Mammary epithelial cell (primary cell): Measurements from ENCODE around the gene SRGAP1.

Source experiments
- EZH2 ChIP-seq: IDR thresholded peaks from 2 replicates; pipeline ENCODE4 v1.6.1; 2012; ENCODE audit warnings: low read length, inconsistent platforms, borderline replicate concordance
- TF ChIP-seq, protein P1 (sequence below), 2 donors: IDR thresholded peaks in 1 of 2; conservative IDR thresholded peaks in 1 of 2; 2 replicates each; pipeline ENCODE4 v1.5.1; 2011 to 2012; ENCODE audit warnings: inconsistent platforms in 2 of 2, low read length in 2 of 2, mild to moderate bottlenecking in 2 of 2, control low read depth in 1 of 2, low read depth in 1 of 2; ENCODE audit not compliant: insufficient read depth in 1 of 2; ENCODE audit errors: extremely low read depth in 1 of 2

DNA sequence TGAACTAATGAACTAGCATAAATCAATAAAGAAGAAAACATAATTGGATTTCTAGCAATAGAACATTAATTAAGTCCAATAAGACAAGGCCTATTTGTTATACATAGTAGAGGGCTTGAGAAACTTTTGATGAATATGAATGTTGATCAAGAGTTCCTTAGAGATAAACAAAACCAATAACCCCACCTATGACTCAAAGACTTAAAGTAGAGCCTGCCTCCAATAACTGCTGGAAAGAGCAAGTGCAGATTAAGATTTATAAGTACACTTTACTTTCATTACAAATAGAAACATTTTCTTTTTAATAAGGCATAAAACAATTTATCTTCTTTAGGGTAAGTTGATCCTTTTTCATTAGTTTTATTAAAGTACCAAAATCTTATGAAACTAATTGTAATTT is 185.7 kb downstream of the SRGAP1 start:
- TF ChIP-seq, protein P1, sequence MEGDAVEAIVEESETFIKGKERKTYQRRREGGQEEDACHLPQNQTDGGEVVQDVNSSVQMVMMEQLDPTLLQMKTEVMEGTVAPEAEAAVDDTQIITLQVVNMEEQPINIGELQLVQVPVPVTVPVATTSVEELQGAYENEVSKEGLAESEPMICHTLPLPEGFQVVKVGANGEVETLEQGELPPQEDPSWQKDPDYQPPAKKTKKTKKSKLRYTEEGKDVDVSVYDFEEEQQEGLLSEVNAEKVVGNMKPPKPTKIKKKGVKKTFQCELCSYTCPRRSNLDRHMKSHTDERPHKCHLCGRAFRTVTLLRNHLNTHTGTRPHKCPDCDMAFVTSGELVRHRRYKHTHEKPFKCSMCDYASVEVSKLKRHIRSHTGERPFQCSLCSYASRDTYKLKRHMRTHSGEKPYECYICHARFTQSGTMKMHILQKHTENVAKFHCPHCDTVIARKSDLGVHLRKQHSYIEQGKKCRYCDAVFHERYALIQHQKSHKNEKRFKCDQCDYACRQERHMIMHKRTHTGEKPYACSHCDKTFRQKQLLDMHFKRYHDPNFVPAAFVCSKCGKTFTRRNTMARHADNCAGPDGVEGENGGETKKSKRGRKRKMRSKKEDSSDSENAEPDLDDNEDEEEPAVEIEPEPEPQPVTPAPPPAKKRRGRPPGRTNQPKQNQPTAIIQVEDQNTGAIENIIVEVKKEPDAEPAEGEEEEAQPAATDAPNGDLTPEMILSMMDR (conservative IDR thresholded peaks at IDR 0.05 in 1 of 2, IDR thresholded peaks at IDR 0.05 in 1 of 2; ENCODE audit: extremely low read depth in 1 of 2, insufficient read depth in 1 of 2, low read depth in 1 of 2, low read length in 2 of 2) = no peak
- TF ChIP-seq EZH2 = no peak
